Measurements from ENCODE around the gene RDH14. TPM values are rescaled to one million over a fixed set of nuclear protein-coding genes. Genes with fewer than 3 reads are reported as not detected.
A peak's percentile ranks its signal among the peaks of the same experiment; 100 is the strongest.

RDH14 gene
- polyA plus RNA-seq, 4 donors: 9.7 to 31.6 (median 18.0) TPM

DNA sequence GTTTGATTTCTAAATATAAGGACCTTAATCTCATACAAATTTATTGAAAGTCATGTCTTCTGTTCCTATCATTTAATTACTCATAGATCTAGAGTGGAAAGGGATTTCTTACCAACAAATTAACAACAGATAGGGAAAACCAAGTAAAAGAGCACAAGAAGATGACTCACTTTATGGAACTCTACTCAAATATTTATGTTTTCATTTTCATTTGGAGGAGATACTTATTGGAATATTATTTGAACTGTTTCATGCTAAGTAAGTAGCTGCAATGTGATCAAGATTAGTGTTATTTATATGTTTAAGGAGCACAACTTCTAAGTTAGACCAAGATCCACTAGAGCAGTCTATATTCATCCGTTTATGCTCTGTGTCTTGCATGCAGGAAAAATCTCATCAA is 27.6 kb upstream of the RDH14 start:
- 77 to 94% (median 94%) methylated on average over 1 of the region's 1 CpG for WGBS, 3 donors
- Histone ChIP-seq H3K4me3 (ENCODE audit: low read depth in 1 of 3, low read length in 3 of 3) (no peak overlapping the region), H3K27ac (ENCODE audit: low read depth in 1 of 3, low read length in 2 of 3) (no peak overlapping the region), H3K9me3 (ENCODE audit: control insufficient read depth in 2 of 2, insufficient read depth in 1 of 2, low read depth in 1 of 2, low read length in 1 of 2) (peaks cover 0 to 18% of the 10 kb centered on the region in 2 donors), H3K36me3 (ENCODE audit: control insufficient read depth in 3 of 3, insufficient read depth in 2 of 3, low read depth in 1 of 3, low read length in 3 of 3) (peaks cover 0 to 10% (median 0%) of the 10 kb centered on the region in 3 donors), H3K4me1 (ENCODE audit: control insufficient read depth in 3 of 3, insufficient read depth in 2 of 3, low read depth in 1 of 3, low read length in 2 of 3) (no peaks in the 10 kb centered on the region), H3K27me3 (ENCODE audit: control insufficient read depth in 3 of 3, insufficient read depth in 3 of 3, low read length in 3 of 3) (no peaks in the 10 kb centered on the region)
- no peak for DNase-seq
- no peak for FAIRE-seq

DNA sequence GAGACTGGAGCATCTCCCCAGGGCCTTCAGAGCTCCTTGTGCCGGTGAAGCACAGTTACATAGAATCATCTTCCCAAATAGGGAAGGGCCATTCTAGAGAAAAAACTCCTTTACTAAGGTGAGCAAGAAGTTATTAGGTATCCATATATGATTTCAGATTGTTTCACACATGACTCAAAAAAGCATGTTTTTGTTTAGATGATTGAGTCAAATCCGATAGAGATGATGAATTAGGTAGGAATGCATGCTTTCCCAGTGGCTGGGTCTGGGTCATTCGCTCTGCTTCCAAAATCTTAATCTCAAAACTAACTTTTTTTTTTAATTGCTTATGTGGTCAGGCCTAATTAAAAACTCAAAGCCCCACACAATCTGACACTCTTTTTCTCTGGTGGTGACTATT is 25.1 kb upstream of the RDH14 start:
- Histone ChIP-seq H3K36me3 (ENCODE audit: control insufficient read depth in 3 of 3, insufficient read depth in 2 of 3, low read depth in 1 of 3, low read length in 3 of 3) (peaks cover 0 to 10% (median 0%) of the 10 kb centered on the region in 3 donors), H3K4me3 (ENCODE audit: low read depth in 1 of 3, low read length in 3 of 3) (no peak overlapping the region), H3K4me1 (ENCODE audit: control insufficient read depth in 3 of 3, insufficient read depth in 2 of 3, low read depth in 1 of 3, low read length in 2 of 3) (no peaks in the 10 kb centered on the region), H3K27me3 (ENCODE audit: control insufficient read depth in 3 of 3, insufficient read depth in 3 of 3, low read length in 3 of 3) (no peaks in the 10 kb centered on the region), H3K9me3 (ENCODE audit: control insufficient read depth in 2 of 2, insufficient read depth in 1 of 2, low read depth in 1 of 2, low read length in 1 of 2) (peaks cover 0 to 18% of the 10 kb centered on the region in 2 donors), H3K27ac (ENCODE audit: low read depth in 1 of 3, low read length in 2 of 3) (no peak overlapping the region)
- FAIRE-seq (no peak), DNase-seq (no peak)
- WGBS, 3 donors: 92 to 99% (median 94%) methylated on average over 3 of the region's 3 CpGs

DNA sequence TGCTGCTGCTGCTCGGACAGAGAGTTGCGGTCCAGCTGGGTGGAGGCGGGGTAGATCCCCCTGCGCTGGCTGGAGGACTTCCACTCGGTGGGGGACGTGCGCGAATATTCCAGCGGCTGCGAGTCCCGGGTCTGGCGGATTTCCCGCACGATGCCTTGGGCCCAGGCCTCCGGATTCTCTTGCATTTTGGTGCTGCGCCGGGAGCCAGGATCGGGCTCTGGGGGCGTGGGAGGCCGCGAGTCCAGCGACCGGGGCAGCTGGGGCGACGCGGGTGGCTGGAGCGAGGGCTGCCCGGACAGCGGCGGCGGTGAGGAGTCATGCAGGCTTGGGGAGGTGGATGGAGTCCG is 24.1 kb upstream of the RDH14 start:
- Histone ChIP-seq H3K36me3 (ENCODE audit: control insufficient read depth in 3 of 3, insufficient read depth in 2 of 3, low read depth in 1 of 3, low read length in 3 of 3) (peaks cover 0 to 10% (median 0%) of the 10 kb centered on the region in 3 donors), H3K27me3 (ENCODE audit: control insufficient read depth in 3 of 3, insufficient read depth in 3 of 3, low read length in 3 of 3) (no peaks in the 10 kb centered on the region), H3K4me1 (ENCODE audit: control insufficient read depth in 3 of 3, insufficient read depth in 2 of 3, low read depth in 1 of 3, low read length in 2 of 3) (no peaks in the 10 kb centered on the region), H3K4me3 (ENCODE audit: low read depth in 1 of 3, low read length in 3 of 3) (no peak overlapping the region), H3K9me3 (ENCODE audit: control insufficient read depth in 2 of 2, insufficient read depth in 1 of 2, low read depth in 1 of 2, low read length in 1 of 2) (peaks cover 0 to 18% of the 10 kb centered on the region in 2 donors), H3K27ac (ENCODE audit: low read depth in 1 of 3, low read length in 2 of 3) (no peak overlapping the region)
- WGBS, 3 donors: 90 to 97% (median 91%) methylated on average over 31 to 32 of the region's 32 CpGs
- FAIRE-seq (no peak), DNase-seq (no peak)

DNA sequence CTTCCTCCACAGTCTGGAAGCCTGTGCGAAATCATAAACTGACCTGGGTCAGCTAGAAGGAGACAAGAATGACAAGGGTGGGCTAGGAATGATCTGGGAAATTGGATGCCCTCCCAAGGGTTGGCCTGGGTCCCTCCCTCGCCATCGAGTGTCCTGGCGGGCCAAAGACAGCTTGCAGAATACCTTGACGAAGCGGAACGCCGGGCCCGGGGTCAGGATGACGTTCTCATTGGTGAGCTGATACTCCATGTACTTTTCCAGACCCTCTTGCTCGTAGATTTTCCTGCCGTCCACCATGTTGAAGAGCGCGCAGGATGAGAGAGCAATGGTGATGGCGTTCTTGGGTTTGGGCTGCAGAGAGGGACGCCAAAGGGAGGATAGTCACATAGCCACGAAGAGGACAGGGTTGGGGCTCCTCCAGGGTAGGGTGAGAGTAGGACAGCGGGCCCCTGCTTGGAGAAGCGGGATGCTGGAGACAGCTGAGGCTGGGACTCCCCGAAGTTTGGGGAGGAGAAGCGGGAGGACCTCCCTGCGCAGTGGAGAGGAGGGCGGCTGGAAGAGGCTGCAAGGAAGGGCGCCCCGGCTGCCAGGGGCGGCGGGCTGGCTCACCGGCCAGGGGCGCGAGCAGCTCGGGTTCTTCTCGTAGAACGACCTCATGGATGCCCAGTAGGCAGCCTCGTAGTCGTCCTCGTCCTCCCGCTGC is 23.6 kb upstream of the RDH14 start:
- Histone ChIP-seq H3K27ac (ENCODE audit: low read depth in 1 of 3, low read length in 2 of 3) (no peak overlapping the region), H3K36me3 (ENCODE audit: control insufficient read depth in 3 of 3, insufficient read depth in 2 of 3, low read depth in 1 of 3, low read length in 3 of 3) (peaks cover 0 to 10% (median 0%) of the 10 kb centered on the region in 3 donors), H3K9me3 (ENCODE audit: control insufficient read depth in 2 of 2, insufficient read depth in 1 of 2, low read depth in 1 of 2, low read length in 1 of 2) (peaks cover 0 to 18% of the 10 kb centered on the region in 2 donors), H3K4me3 (ENCODE audit: low read depth in 1 of 3, low read length in 3 of 3) (no peak overlapping the region), H3K4me1 (ENCODE audit: control insufficient read depth in 3 of 3, insufficient read depth in 2 of 3, low read depth in 1 of 3, low read length in 2 of 3) (no peaks in the 10 kb centered on the region), H3K27me3 (ENCODE audit: control insufficient read depth in 3 of 3, insufficient read depth in 3 of 3, low read length in 3 of 3) (no peaks in the 10 kb centered on the region)
- DNase-seq: no peak
- WGBS, 3 donors: 94 to 97% (median 96%) methylated on average over 24 to 37 of the region's 37 CpGs
- no peak for FAIRE-seq

DNA sequence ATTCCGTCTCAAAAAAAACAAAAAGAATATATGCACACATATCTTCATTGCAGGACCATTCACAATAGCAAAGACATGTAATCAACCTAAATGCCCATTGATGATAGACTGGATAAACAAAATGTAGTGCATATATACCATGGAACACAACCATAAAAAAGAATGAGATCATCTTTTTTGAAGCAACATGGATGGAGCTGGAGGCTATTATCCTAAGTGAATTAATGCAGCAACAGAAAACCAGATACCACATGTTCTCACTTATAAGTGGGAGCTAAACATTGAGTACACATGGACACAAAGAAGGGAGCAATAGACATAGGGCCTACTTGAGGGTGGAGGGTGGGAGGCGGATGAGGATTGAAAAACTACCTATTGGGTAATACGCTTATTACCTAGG is 20.2 kb upstream of the RDH14 start:
- DNase-seq: no peak
- no peaks in the 10 kb centered on the region for H3K4me1 ChIP-seq (ENCODE audit: control insufficient read depth in 3 of 3, insufficient read depth in 2 of 3, low read depth in 1 of 3, low read length in 2 of 3)
- no peak for FAIRE-seq
- H3K36me3 ChIP-seq (ENCODE audit: control insufficient read depth in 3 of 3, insufficient read depth in 2 of 3, low read depth in 1 of 3, low read length in 3 of 3): peaks cover 0 to 6% (median 3%) of the 10 kb centered on the region in 3 donors
- peaks cover 0 to 11% of the 10 kb centered on the region in 2 donors for H3K9me3 ChIP-seq (ENCODE audit: control insufficient read depth in 2 of 2, insufficient read depth in 1 of 2, low read depth in 1 of 2, low read length in 1 of 2)
- no peak overlapping the region for H3K4me3 ChIP-seq (ENCODE audit: low read depth in 1 of 3, low read length in 3 of 3)
- H3K27ac ChIP-seq (ENCODE audit: low read depth in 1 of 3, low read length in 2 of 3): no peak overlapping the region
- H3K27me3 ChIP-seq (ENCODE audit: control insufficient read depth in 3 of 3, insufficient read depth in 3 of 3, low read length in 3 of 3): no peaks in the 10 kb centered on the region
- 94 to 100% (median 94%) methylated on average over 3 of the region's 3 CpGs for WGBS, 3 donors

DNA sequence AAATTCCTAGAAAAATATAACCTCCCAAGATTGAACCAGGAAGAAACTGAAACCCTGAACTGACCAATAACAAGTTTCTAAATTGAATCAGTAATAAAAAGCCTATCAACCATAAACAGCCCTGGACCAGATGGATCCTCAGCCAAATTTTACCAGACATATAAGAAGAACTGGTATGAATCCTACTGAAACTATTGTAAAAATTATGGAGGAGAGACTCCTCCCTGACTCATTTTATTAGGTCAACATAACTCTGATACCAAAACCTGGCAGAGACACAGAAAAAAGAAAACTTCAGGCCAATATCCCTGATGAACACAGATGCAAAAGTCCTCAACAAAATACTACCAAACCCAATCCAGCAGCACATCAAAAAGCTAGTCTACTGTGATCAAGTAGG is 17.6 kb upstream of the RDH14 start:
- no peaks in the 10 kb centered on the region for H3K9me3 ChIP-seq (ENCODE audit: control insufficient read depth in 2 of 2, insufficient read depth in 1 of 2, low read depth in 1 of 2, low read length in 1 of 2)
- no peak for FAIRE-seq

DNA sequence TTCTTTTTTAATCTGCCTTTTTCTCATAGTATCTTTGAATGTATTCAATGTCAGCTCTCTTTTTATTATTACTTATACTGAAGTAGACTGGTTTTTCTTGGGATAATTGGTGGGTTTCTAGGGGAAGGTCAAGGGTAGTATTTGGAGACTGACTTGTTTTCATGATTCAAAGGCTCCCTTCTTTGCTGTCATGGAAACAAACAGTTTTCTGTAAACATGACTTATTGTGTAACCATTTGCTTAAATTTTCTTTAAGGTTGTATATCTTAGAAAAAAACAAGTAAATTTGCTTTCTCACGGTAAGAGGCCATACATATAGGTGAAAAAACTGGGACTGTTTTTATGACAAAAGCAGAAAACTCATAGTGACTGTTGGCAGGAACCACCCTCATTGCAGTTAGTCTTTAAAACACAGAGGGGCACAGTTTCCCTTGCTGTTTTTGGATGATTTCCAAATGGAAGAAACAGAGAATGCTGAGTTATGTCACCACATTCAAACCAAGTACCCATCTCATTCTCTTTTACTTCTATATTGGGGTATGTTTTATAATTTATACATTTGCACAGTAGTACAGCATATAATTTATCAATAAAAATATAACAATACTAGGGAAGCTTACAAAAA is 5.8 kb upstream of the RDH14 start:
- Histone ChIP-seq H3K9me3 (ENCODE audit: control insufficient read depth in 2 of 2, insufficient read depth in 1 of 2, low read depth in 1 of 2, low read length in 1 of 2) (peaks cover 3 to 10% of the 10 kb centered on the region in 2 donors), H3K4me1 (ENCODE audit: control insufficient read depth in 3 of 3, insufficient read depth in 2 of 3, low read depth in 1 of 3, low read length in 2 of 3) (no peaks in the 10 kb centered on the region), H3K36me3 (ENCODE audit: control insufficient read depth in 3 of 3, insufficient read depth in 2 of 3, low read depth in 1 of 3, low read length in 3 of 3) (peaks cover 0 to 4% (median 2%) of the 10 kb centered on the region in 3 donors), H3K27me3 (ENCODE audit: control insufficient read depth in 3 of 3, insufficient read depth in 3 of 3, low read length in 3 of 3) (no peaks in the 10 kb centered on the region), H3K27ac (ENCODE audit: low read depth in 1 of 3, low read length in 2 of 3) (no peak overlapping the region), H3K4me3 (ENCODE audit: low read depth in 1 of 3, low read length in 3 of 3) (no peak overlapping the region)
- DNase-seq (no peak), FAIRE-seq (no peak)
- WGBS, 3 donors: 76 to 94% (median 88%) methylated on average over 1 of the region's 1 CpG

More for the DNA sequence above, 17.6 kb upstream of the RDH14 start:
- H3K36me3 ChIP-seq (ENCODE audit: control insufficient read depth in 3 of 3, insufficient read depth in 2 of 3, low read depth in 1 of 3, low read length in 3 of 3): peaks cover 0 to 5% (median 0%) of the 10 kb centered on the region in 3 donors
- no peak overlapping the region for H3K27ac ChIP-seq (ENCODE audit: low read depth in 1 of 3, low read length in 2 of 3)
- H3K4me3 ChIP-seq (ENCODE audit: low read depth in 1 of 3, low read length in 3 of 3): no peak overlapping the region
- no peaks in the 10 kb centered on the region for H3K4me1 ChIP-seq (ENCODE audit: control insufficient read depth in 3 of 3, insufficient read depth in 2 of 3, low read depth in 1 of 3, low read length in 2 of 3)
- H3K27me3 ChIP-seq (ENCODE audit: control insufficient read depth in 3 of 3, insufficient read depth in 3 of 3, low read length in 3 of 3): no peaks in the 10 kb centered on the region
- DNase-seq: no peak

DNA sequence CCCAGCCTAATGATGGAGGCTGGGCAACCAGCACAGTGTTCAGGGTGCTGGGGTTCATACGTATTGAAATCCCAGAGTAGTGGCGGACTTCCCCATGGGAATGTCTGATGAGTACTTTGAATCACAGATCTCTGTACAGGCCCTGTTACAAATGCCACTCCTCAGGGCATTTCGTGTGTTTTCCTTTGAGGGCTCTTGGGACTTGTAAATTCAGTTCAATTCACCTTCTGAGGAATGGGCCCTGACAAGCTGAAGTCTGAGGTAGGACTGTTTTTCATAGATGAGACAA is 288 bp upstream of the RDH14 start:
- H3K4me3 ChIP-seq (ENCODE audit: low read depth in 1 of 3, low read length in 3 of 3): peak overlapping the region; percentile 63 to 91 (median 83)
- no peaks in the 10 kb centered on the region for H3K27me3 ChIP-seq (ENCODE audit: control insufficient read depth in 3 of 3, insufficient read depth in 3 of 3, low read length in 3 of 3)
- peaks cover 6 to 16% (median 7%) of the 10 kb centered on the region in 3 donors for H3K4me1 ChIP-seq (ENCODE audit: control insufficient read depth in 3 of 3, insufficient read depth in 2 of 3, low read depth in 1 of 3, low read length in 2 of 3)
- peaks cover 0 to 1% (median 0%) of the 10 kb centered on the region in 3 donors for H3K36me3 ChIP-seq (ENCODE audit: control insufficient read depth in 3 of 3, insufficient read depth in 2 of 3, low read depth in 1 of 3, low read length in 3 of 3)
- FAIRE-seq: no peak
- WGBS, 3 donors: 0 to 3% (median 1%) methylated on average over 3 of the region's 3 CpGs
- DNase-seq: no peak
- peaks cover 3 to 6% of the 10 kb centered on the region in 2 donors for H3K9me3 ChIP-seq (ENCODE audit: control insufficient read depth in 2 of 2, insufficient read depth in 1 of 2, low read depth in 1 of 2, low read length in 1 of 2)
- peak overlapping the region; percentile 25 to 100 (median 93) for H3K27ac ChIP-seq (ENCODE audit: low read depth in 1 of 3, low read length in 2 of 3)

All from small intestine (tissue), 7 donors.